HepG2 (cell line): Measurements from ENCODE around the gene FBXW8. TPM values are rescaled to one million over a fixed set of nuclear protein-coding genes. Genes with fewer than 3 reads are reported as not detected.

Experiments
- ATAC-seq: fragments of 200-7000 bp; cut with Tn5 transposase; 3 replicates; pipeline ENCODE4 v1.9.1; 2020; ENCODE audit warnings: mild to moderate bottlenecking, moderate library complexity
- BruUV-seq: library from RNA; stranded (reverse); fragments of 400-500 nt; replicated peaks from 2 replicates; lab custom pipeline; 2021; lab: Mats Ljungman, UMichigan
- CTCF ChIA-PET: fragments of 300-600 bp; formaldehyde crosslinking; extraction: SDS; loops from one replicate; lab custom pipeline; 2021; ENCODE audit warnings: low total read pairs, inconsistent platforms, low intra/inter-chr PET ratio; lab: Yijun Ruan, JAX
- POLR2A ChIA-PET: fragments of 350-600 bp; sonication (Branson Sonifier 250); formaldehyde crosslinking; loops from one replicate; lab custom pipeline; 2020; ENCODE audit warnings: antibody characterized with exemption, inconsistent platforms; lab: Yijun Ruan, JAX
- DNase-seq: peaks from one replicate; pipeline ENCODE4 v3.0.0-alpha.2; 2015; ENCODE audit warnings: low spot score
- FAIRE-seq: peaks from 3 replicates; lab custom pipeline; 2011; peaks lifted over from hg19 to GRCh38; lab: Jason Lieb, UNC
- H2AFZ ChIP-seq: one replicate; pipeline ENCODE4 v1.6.1; 2011; ENCODE audit warnings: low read length, inconsistent platforms
- H3K27ac ChIP-seq: fragments of 300-600 bp; 3 replicates; pipeline ENCODE4 v1.8.0; 2011; ENCODE audit warnings: mixed run types, mild to moderate bottlenecking, mixed read lengths, low read length, inconsistent platforms; ENCODE audit not compliant: insufficient read depth; ENCODE audit errors: extremely low read length
- H3K27me3 ChIP-seq, 2 experiments: fragments of 200-600 bp in 1 of 2; 2 replicates in 1 of 2; 3 replicates in 1 of 2; pipeline versions ENCODE4 v1.6.0 to v1.8.0; 2011; ENCODE audit warnings: low read length in 2 of 2, mild to moderate bottlenecking in 2 of 2, moderate library complexity in 2 of 2, inconsistent platforms in 1 of 2; ENCODE audit not compliant: insufficient read depth in 2 of 2, control insufficient read depth in 1 of 2
- H3K36me3 ChIP-seq, 2 experiments: fragments of 200-600 bp in 1 of 2; replicated peaks in 1 of 2; 2 replicates in 1 of 2; 3 replicates in 1 of 2; pipeline versions ENCODE4 v1.5.1 to v1.8.0; 2011; ENCODE audit warnings: low read length in 2 of 2, inconsistent platforms in 1 of 2; ENCODE audit not compliant: insufficient read depth in 2 of 2, control insufficient read depth in 1 of 2
- H3K4me1 ChIP-seq: 2 replicates; pipeline ENCODE4 v1.5.1; 2012; ENCODE audit warnings: low read length, inconsistent platforms; ENCODE audit not compliant: insufficient read depth
- H3K4me2 ChIP-seq: 2 replicates; pipeline ENCODE4 v1.6.0; 2011; ENCODE audit warnings: low read depth, low read length, inconsistent platforms
- H3K4me3 ChIP-seq, 3 experiments: fragments of 200-600 bp in 1 of 3; sonication (generic), shearing (Covaris generic) in 1 of 3; replicated peaks in 1 of 3; 2 replicates each; pipeline ENCODE4 v1.5.1; 2011 to 2016; ENCODE audit warnings: low read length in 3 of 3, inconsistent platforms in 2 of 3, low read depth in 2 of 3, mild to moderate bottlenecking in 2 of 3, control low read depth in 1 of 3, mixed read lengths in 1 of 3; ENCODE audit not compliant: insufficient read depth in 1 of 3
- H3K79me2 ChIP-seq: one replicate; pipeline ENCODE4 v1.6.1; 2011; ENCODE audit warnings: low read length, inconsistent platforms; ENCODE audit not compliant: insufficient read depth
- H3K9ac ChIP-seq: 2 replicates; pipeline ENCODE4 v1.6.0; 2011; ENCODE audit warnings: mild to moderate bottlenecking, low read depth, low read length, inconsistent platforms; ENCODE audit not compliant: insufficient read depth
- H3K9me3 ChIP-seq: 2 replicates; pipeline ENCODE4 v1.5.1; 2012; ENCODE audit warnings: mild to moderate bottlenecking, low read length
- H4K20me1 ChIP-seq: 2 replicates; pipeline ENCODE4 v1.6.0; 2011; ENCODE audit warnings: inconsistent platforms, mild to moderate bottlenecking, low read length, moderate library complexity; ENCODE audit not compliant: insufficient read depth
- AGO2 ChIP-seq: fragments of 200-400 bp; formaldehyde crosslinking; optimal IDR thresholded peaks from 2 replicates; pipeline ENCODE3; 2017; ENCODE audit warnings: mild to moderate bottlenecking, low read depth, low read length, moderate library complexity
- MYC ChIP-seq: sonication (generic); formaldehyde crosslinking; IDR thresholded peaks from 2 replicates; pipeline ENCODE4 v1.9.0; 2021; ENCODE audit warnings: missing genetic modification reagents, borderline replicate concordance
- ZNF670 ChIP-seq: sonication (generic); formaldehyde crosslinking; IDR thresholded peaks from 2 replicates; pipeline ENCODE4 v1.8.0; 2022; ENCODE audit warnings: mild to moderate bottlenecking, missing genetic modification reagents, borderline replicate concordance
- WGBS: methylation state at CpG from one replicate; pipeline ENCODE4 v1.1.6; 2017; ENCODE audit warnings: low lambda C conversion rate; 5-methylcytosine and 5-hydroxymethylcytosine counted together
- in situ Hi-C: cut with HindIII; loops from 2 replicates; pipeline ENCODE4 v1.10.0; 2017; ENCODE audit warnings: low pct_unique_long_range_greater_than_20kb; ENCODE audit not compliant: extremely low pct_ligation_motif_present
- intact Hi-C: fragments of 100-400 bp; cut with micrococcal nuclease; formaldehyde crosslinking; loops from one replicate; pipeline ENCODE4 v1.10.0; 2022; ENCODE audit not compliant: unreplicated experiment
- polyA plus RNA-seq, 8 experiments: library from polyadenylated mRNA; depleted of rRNA in 3 of 8; stranded (reverse) in 7 of 8; unstranded in 1 of 8; fragments of >200 nt; fragmentation: Illumina TruSeq in 4 of 8; extraction: Trizol in 4 of 8; gene quantifications; 2 replicates each; pipeline versions ENCODE4 v1.2.1 to v1.2.3, GENCODE V29; 2011 to 2016; ENCODE audit warnings: low read depth in 4 of 8, missing spikeins in 1 of 8, mixed read lengths in 1 of 8; ENCODE audit not compliant: insufficient read depth in 1 of 8
- total RNA-seq, 5 experiments: library from RNA; depleted of rRNA; stranded (reverse); fragments of >200 nt; fragmentation: Illumina TruSeq; extraction: Trizol; gene quantifications; 2 replicates each; pipeline ENCODE4 v1.2.3, GENCODE V29; 2016; ENCODE audit warnings: low read depth in 1 of 5
- TF ChIP-seq, protein P1 (sequence below): sonication (generic); formaldehyde crosslinking; IDR thresholded peaks from 2 replicates; pipeline ENCODE4 v1.8.1; 2023; ENCODE audit warnings: mild to moderate bottlenecking, inconsistent platforms, moderate library complexity, missing genetic modification reagents, borderline replicate concordance
- TF ChIP-seq, protein P2 (sequence below): IDR thresholded peaks from 2 replicates; pipeline ENCODE4 v1.6.1; 2016; ENCODE audit warnings: low read depth

FBXW8 gene
- total and polyA plus RNA-seq, 2 of the 13 experiments (the other 11 are each of a cell fraction or from before 2014, with no cell fraction given): 5.1 to 5.9 TPM

DNA sequence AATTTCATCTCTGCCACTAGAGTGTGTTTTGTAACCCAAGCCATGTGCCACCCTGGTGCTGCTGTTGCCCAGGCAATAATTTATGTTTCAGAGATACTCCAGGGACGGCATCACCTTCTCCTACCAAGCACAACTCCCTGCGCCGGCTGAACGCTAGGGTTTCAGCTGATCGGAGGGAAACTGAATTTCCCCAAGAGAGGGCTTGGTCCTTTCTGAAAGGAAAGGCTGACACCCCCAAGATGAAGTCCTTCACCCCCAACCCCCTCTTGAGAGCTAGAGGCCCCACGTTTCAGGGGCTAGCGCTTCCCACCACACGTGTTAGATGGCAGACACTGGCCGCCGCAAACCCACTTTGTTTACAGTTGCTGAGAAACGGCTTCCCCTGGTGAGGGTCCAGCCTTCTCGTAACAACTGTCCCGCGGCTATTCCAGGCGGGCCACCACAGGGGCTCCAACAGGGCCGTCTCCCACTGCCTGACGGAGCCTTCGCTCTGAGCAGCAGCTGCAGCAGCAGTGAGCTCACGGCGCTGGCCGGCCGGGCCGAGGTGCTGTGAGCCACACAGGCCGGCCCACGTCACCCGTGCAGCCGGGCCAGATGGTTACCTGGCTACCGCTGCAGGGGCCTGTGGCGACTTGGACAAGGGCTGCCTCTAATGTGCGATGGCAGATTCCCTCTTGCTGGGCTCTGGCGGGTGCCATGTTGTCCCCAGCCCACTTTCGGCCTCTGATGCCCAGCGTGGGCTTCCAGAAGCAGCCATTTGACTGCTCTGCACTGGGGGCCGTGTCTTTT, 122.0 kb downstream of the FBXW8 start:
- ATAC-seq (no peak; the same call in 1 of the 3 replicates), DNase-seq (no peak), FAIRE-seq (no peak)
- BruUV-seq: no TSS peak
- Histone ChIP-seq H3K4me3 (no peak overlapping the region), H3K27ac (no peak overlapping the region), H3K4me1 (no peaks in the 10 kb centered on the region), H3K36me3 (peaks cover 7 to 46% of the 10 kb centered on the region in 2 experiments), H3K27me3 (no peaks in the 10 kb centered on the region), H3K79me2 (no peaks in the 10 kb centered on the region), H3K4me2 (no peak overlapping the region), H2AFZ (no peak overlapping the region), H3K9ac (no peak overlapping the region), H4K20me1 (no peaks in the 10 kb centered on the region), H3K9me3 (no peaks in the 10 kb centered on the region)
- in situ Hi-C loops: no loop called here
- intact Hi-C loops: no loop called here
- WGBS: 98% methylated on average over 21 of the region's 34 CpGs
- TF ChIP-seq AGO2: peak; percentile 92
- TF ChIP-seq MYC (CRISPR knock-in tag): no peak
- TF ChIP-seq, protein P1, sequence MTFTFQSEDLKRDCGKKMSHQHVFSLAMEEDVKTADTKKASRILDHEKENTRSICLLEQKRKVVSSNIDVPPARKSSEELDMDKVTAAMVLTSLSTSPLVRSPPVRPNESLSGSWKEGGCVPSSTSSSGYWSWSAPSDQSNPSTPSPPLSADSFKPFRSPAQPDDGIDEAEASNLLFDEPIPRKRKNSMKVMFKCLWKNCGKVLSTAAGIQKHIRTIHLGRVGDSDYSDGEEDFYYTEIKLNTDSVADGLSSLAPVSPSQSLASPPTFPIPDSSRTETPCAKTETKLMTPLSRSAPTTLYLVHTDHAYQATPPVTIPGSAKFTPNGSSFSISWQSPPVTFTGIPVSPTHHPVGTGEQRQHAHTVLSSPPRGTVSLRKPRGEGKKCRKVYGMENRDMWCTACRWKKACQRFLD: no peak
- no peak for TF ChIP-seq ZNF670 (CRISPR knock-in tag)
- TF ChIP-seq, protein P2, sequence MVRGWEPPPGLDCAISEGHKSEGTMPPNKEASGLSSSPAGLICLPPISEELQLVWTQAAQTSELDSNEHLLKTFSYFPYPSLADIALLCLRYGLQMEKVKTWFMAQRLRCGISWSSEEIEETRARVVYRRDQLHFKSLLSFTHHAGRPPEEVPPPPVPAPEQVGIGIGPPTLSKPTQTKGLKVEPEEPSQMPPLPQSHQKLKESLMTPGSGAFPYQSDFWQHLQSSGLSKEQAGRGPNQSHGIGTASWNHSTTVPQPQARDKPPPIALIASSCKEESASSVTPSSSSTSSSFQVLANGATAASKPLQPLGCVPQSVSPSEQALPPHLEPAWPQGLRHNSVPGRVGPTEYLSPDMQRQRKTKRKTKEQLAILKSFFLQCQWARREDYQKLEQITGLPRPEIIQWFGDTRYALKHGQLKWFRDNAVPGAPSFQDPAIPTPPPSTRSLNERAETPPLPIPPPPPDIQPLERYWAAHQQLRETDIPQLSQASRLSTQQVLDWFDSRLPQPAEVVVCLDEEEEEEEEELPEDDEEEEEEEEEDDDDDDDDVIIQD (CRISPR knock-in tag): no peak
- POLR2A ChIA-PET: interaction anchor here (0.5 kb wide), 1 partner anchor 88 kb away, joined by 4 read pairs; no protein-coding TSS in a partner anchor
- CTCF ChIA-PET: no interaction called here
